GM19239 (cell line): ENCODE data around the gene BCL11B.
"Not testable (repeated sequence)": the region's sequence is repeated elsewhere in the genome, so short reads cannot be mapped to it uniquely, and the experiment has no call there.

Experiments used
- DNase-seq: peaks from one replicate; pipeline ENCODE4 v3.0.0; 2011; ENCODE audit warnings: low spot score; ENCODE audit not compliant: insufficient read length
- FAIRE-seq: peaks from 2 replicates; lab custom pipeline; 2011; peaks lifted over from hg19 to GRCh38; lab: Jason Lieb, UNC

BCL11B gene

DNA sequence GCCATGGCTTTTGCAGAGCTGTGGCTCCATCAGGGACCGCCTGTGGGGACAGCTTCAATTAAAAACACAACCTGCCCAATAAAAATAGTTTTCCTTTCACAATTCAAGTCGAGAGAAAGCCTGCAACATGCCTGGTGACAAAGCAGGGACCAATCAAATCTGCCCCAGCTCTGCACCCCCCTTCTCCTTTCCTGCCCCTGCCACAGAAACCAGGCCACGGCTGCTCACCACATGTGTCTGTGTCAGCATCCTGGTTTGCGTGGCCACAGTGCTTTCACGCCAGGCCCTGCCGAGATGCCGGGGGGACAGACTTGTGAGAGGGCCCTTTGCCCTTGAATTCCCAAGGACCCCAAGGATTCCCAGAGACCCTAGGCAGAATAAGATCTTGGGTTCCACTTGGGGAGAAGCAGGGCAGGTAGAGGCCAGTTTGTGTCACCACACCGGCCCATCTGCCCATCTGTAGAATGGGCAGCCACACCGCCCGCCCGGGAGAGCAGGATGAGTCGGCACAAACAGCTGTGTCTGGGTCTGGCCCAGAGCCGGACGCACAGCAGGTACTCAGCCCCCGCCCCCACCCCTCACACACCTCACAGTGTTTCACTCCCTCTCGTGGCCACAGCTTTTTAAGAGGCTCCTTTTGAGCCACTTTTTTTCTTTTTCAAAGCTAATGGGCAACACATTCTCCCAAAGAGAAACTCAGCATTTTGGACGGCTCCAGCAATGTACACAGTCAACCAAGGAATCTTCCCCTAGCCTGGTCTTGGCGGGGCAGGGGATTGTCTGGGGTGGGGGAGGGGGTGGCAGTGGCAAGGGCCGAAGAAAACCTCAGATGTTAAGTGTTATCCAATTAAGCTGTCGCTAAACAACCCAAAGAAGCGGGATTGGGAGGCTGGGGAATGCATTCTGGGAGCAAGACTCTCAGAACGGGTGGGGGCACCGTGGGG, 41.5 kb downstream of the BCL11B start:
- DNase-seq (no peak), FAIRE-seq (no peak)

GRCh38 chr14:99229654-99230207, 42.3 kb downstream of the BCL11B start:
- DNase-seq (no peak), FAIRE-seq (no peak)

- not testable (repeated sequence) for DNase-seq, FAIRE-seq
Observed at GRCh38 chr14:99228760-99229159, 43.2 kb downstream of the BCL11B start.

DNA sequence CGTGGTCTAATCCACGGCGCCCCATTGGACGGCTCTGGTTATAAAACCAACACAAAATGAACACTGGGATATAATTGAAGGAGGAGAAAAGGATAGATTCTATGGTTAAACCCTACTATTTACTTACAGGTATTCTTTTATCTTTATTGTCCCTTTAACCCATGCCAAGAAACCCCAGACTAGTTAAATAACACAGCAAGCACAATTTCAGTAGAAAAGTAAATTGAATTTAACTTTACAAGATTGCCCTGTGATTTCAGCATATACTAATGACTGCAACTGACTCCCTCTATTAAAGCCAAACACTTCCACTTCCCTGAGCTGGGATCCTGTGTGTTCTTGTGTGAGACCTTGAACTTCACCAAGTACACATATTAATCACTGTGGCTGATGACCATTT, 45.3 kb downstream of the BCL11B start:
- DNase-seq (no peak), FAIRE-seq (no peak)

GRCh38 chr14:99225436-99226203, 46.4 kb downstream of the BCL11B start:
- FAIRE-seq, result no peak
- no peak for DNase-seq

DNA sequence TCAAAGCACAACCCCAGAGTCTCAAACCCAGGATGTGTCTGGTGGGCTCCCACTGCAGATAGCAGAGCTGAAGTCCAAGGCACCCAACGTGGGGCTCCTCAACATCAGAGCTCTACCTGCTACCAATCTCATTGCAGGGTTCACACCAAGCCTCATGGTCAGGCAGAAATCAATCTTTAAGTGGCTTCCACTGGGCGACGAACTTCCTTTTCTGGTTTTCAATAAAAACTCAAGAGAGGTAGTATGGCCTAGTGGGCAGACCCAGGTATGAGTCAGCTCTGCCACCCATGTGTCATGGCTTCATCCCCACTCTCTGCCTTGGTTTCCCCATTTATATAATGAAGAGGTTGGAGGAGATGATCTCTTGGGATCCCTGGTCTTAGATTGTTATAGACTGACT, 47.0 kb downstream of the BCL11B start:
- DNase-seq (no peak), FAIRE-seq (no peak)

DNA sequence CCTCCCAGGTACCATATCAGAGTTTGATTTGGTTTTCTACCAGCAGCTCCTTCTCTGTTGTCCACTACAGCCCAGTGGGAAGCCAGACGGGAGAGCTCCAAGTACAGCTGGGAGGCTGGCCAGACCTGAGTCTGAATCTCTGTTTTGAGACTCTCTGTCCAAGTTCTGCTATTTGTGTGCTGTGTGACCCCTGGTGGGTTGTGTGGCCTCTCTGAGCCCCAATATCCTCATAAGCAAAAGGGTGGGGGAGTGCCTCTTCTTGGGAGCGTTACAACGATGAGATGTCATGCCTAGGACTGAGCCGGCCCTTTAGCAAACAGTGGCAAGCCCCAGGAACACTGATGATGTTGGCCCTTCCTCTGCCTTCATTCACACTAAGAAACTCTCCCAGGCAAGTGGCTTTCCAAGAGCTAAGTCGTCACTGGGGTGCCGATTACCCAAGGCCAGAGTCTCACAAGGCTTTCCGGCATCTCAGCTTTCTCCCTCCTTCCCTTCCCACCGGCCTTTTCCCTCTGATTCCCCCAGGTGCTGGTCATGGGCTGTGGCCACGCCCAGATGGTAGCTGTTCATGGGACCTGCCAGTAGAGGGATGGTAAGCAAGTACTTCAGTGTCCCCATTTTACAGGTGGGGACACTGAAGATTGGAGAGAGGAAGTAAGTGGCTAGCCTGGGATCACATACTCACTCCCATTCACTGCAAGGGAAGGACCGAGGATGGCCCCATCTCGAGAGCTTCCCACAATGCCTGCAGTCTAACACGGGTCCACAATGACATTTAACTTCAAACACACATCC, 47.7 kb downstream of the BCL11B start:
- DNase-seq (no peak), FAIRE-seq (no peak)

DNA sequence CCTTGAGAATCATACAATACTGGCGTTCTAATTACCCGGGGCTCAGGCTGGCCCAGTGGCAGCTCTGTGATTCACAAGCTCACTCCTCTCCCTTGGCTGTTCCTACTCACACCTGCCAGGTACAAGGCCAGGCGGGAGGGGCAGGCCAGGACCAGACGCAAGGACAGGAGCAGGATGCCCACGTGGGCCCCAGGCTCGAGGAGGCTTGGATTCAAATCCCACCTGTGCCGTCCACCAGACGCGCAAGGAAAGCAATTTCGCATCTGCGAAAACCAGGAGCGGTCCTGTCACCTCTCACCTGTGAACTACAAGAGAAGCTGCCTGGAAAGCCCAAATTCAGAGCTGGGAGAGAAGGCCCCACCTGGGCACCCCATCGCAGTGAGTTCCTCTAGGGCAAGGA, 50.6 kb downstream of the BCL11B start:
- no peak for DNase-seq
- FAIRE-seq, result no peak

- FAIRE-seq (no peak), DNase-seq (no peak)
Observed at GRCh38 chr14:99217066-99217955, 54.7 kb downstream of the BCL11B start.

DNA sequence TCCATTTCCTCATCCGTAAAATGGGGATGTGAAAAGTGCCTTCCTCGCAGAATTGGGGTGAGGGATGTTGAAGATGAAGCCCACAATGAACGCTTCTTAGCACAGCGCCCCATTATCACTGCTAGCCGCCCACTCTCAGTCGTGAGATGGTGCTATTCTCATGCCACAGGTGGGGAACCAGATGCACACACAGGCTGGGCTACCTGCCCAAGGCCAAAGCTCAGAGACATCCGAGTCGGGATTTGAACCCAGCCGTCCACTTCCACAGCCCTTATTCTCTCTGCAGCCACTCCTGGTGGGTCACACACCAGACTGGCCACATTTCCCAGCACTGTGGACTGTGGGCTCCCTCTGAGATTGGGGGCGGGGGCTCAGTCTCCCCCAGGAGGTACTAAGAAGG, 55.8 kb downstream of the BCL11B start:
- no peak for FAIRE-seq
- DNase-seq, result no peak

- FAIRE-seq (no peak), DNase-seq (no peak)
Observed at GRCh38 chr14:99215277-99215676, 56.7 kb downstream of the BCL11B start.

- no peak for DNase-seq
- no peak for FAIRE-seq
Observed at GRCh38 chr14:99214701-99215100, 57.3 kb downstream of the BCL11B start.

DNA sequence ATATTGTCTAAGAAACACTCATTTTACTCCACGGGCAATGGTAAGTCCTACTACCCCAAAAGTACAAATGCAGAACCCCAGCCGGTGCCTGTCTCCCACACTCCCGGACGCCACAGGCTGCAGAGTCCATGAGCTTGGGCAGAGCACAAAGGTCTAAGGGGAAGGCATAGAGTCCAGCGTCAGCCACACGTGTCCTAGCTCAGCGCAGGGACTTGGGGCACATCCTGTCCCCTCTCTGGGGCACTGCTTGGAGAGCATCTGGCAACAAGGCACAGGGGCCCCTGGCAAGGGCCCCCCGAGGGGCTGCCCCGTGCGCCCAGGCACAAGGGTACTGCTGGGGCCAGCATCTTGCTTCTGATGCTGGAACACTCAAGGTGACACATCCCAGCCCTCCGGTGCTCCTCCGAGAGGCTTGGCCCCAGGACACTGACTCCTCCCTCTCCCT, 58.4 kb downstream of the BCL11B start:
- no peak for DNase-seq
- no peak for FAIRE-seq

DNA sequence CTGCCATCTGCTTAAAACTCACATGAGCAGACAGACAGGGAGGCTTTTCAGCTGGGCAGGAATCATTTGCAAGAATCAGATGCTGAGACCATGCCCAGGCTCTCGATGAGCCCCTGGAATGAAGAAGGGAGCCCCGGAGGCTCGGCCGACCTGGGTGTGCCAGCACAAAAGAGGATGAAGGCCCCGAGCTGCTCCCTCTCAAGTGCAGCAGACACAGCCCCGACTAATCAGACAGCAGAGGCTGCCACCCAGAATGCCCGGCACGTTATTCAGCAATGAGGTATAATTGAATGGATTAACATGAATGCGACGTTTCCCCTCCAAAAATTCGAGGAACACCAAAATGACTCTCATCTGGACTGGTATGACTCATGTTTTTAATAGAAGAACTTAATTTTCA, 58.9 kb downstream of the BCL11B start:
- DNase-seq (no peak), FAIRE-seq (no peak)

DNA sequence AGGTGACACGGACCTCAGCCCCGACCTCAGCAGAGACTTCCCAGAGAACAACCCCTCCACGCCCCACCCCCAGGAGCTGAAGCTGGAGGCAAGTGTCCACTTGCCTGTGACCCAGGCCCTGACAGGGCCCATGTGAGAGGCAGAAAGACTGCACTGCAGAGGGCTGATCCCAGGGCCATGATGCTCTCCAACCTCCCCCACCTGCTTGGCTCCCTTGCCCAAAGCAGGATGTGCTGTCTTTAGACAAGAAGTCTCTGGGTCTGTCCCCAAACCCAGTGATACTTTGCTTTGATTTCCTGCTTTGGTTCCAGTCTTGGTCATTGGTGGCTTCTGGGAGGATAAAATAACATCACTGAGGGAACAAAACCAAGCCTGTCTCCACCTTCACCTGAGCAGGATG, 59.4 kb downstream of the BCL11B start:
- FAIRE-seq (no peak), DNase-seq (no peak)

DNA sequence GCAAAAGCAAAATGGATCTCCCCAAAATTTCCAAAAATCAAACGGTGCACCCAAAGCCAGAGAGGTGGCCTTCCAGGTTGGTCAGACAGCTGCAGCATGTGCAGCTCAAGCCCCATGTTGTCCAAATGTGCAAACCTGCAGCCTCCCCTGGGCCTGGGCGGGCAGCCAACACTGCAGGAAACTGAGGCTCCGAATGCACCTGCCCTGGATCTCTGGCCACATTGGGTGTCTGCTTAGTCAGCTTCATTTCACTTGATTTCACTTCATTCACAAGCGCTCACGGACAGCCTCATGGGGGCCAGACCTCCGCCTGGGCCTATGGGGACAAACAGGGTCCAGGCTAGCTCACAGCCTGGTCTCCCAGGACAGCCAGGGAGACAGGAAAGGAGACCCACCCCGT, 59.8 kb downstream of the BCL11B start:
- DNase-seq (no peak), FAIRE-seq (no peak)

DNA sequence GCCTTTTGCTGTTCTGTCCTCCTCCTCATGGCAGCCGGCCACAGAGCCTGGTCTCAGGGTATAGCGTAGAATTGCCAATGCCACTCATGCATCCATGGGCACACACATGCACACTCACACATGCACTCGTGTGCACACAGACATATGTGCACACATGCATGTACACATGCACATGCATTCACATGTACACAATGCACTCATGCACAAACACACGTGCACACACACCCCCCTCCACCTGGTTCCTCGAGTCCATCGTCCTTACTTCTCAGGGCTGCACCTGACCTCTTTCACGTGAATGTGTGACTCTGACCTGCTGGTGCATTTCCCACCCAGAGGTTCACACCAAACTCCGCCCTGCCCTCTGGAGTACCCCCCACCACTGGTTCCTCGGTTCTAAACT, 60.6 kb downstream of the BCL11B start:
- no peak for FAIRE-seq
- DNase-seq, result no peak

GRCh38 chr14:99210333-99210732, 61.7 kb downstream of the BCL11B start:
- FAIRE-seq (no peak), DNase-seq (no peak)

GRCh38 chr14:99209409-99209808, 62.6 kb downstream of the BCL11B start:
- DNase-seq (no peak), FAIRE-seq (no peak)
